Activated T-helper 2 cell treated with anti-CD3 and anti-CD28 coated beads, Interferon-gamma antibody, Interleukin-2, Interleukin-4, amounts not matched to agents 10 μg/mL and 5 μg/mL and 100 μg/mL, durations not matched to agents 14 hours and 24 hours and 36 hours (primary cell): ENCODE measurements around the gene VPS37C. TPM values are rescaled to one million over a fixed set of nuclear protein-coding genes. Genes with fewer than 3 reads are reported as not detected.

Source experiments
- DNase-seq: peaks from one replicate; pipeline ENCODE4 v3.0.0; 2021; ENCODE audit warnings: low spot score
- H3K27ac Mint-ChIP-seq: one replicate; pipeline ENCODE4 v1.8.0; 2021; ENCODE audit warnings: mixed read lengths
- H3K27me3 Mint-ChIP-seq: one replicate; pipeline ENCODE4 v1.8.0; 2021; ENCODE audit warnings: low read depth, mixed read lengths
- H3K36me3 Mint-ChIP-seq: one replicate; pipeline ENCODE4 v1.8.0; 2021; ENCODE audit warnings: low read depth, mixed read lengths
- H3K4me1 Mint-ChIP-seq: one replicate; pipeline ENCODE4 v1.8.0; 2021; ENCODE audit warnings: low read depth, mixed read lengths
- H3K4me3 Mint-ChIP-seq: one replicate; pipeline ENCODE4 v1.8.0; 2021; ENCODE audit warnings: low read depth, mild to moderate bottlenecking, moderate library complexity, mixed read lengths
- H3K9me3 Mint-ChIP-seq: one replicate; pipeline ENCODE4 v1.8.0; 2021; ENCODE audit warnings: mixed read lengths
- intact Hi-C: fragments of 100-400 bp; cut with micrococcal nuclease; formaldehyde crosslinking; loops from one replicate; pipeline ENCODE4 v1.15.1; 2023
- total RNA-seq: library from RNA; stranded (reverse); gene quantifications from 2 replicates; pipeline ENCODE4 v1.2.3, GENCODE V29; 2022

Gene VPS37C
- total RNA-seq, 1 donor from 2014 or later, result 12.5 TPM

GRCh38 chr11:61160487-61161189, 588 bp downstream of the VPS37C start:
- Mint-ChIP-seq H3K4me3 (peak overlapping the region; percentile 84), H3K27ac (peak overlapping the region; percentile 60), H3K9me3 (peaks cover 7% of the 10 kb centered on the region), H3K4me1 (peaks cover 52% of the 10 kb centered on the region), H3K36me3 (peaks cover 18% of the 10 kb centered on the region), H3K27me3 (no peaks in the 10 kb centered on the region)
- intact Hi-C loops, result loop anchor here (2.0 kb wide), 2 partner anchors 50 to 100 kb away; no protein-coding TSS in a partner anchor
- DNase-seq, result no peak

GRCh38 chr11:61158691-61159381, 2.4 kb downstream of the VPS37C start:
- H3K27me3 Mint-ChIP-seq, result no peaks in the 10 kb centered on the region
- H3K36me3 Mint-ChIP-seq, result peaks cover 36% of the 10 kb centered on the region
- no peak overlapping the region for H3K27ac Mint-ChIP-seq
- H3K4me3 Mint-ChIP-seq, result no peak overlapping the region
- H3K9me3 Mint-ChIP-seq, result peaks cover 25% of the 10 kb centered on the region
- H3K4me1 Mint-ChIP-seq, result peaks cover 39% of the 10 kb centered on the region
- intact Hi-C loops, result no loop called here
- no peak for DNase-seq

- Mint-ChIP-seq H3K27me3 (no peaks in the 10 kb centered on the region), H3K9me3 (peaks cover 25% of the 10 kb centered on the region), H3K27ac (no peak overlapping the region), H3K4me1 (peaks cover 34% of the 10 kb centered on the region), H3K4me3 (no peak overlapping the region), H3K36me3 (peaks cover 43% of the 10 kb centered on the region)
- intact Hi-C loops, result no loop called here
- DNase-seq, result no peak
Observed at GRCh38 chr11:61157743-61158142, 3.5 kb downstream of the VPS37C start.

- intact Hi-C loops, result no loop called here
- no peak overlapping the region for H3K4me3 Mint-ChIP-seq
- H3K27ac Mint-ChIP-seq, result no peak overlapping the region
- peaks cover 43% of the 10 kb centered on the region for H3K36me3 Mint-ChIP-seq
- H3K4me1 Mint-ChIP-seq, result peaks cover 23% of the 10 kb centered on the region
- H3K9me3 Mint-ChIP-seq, result peaks cover 25% of the 10 kb centered on the region
- H3K27me3 Mint-ChIP-seq, result no peaks in the 10 kb centered on the region
- no peak for DNase-seq
Observed at GRCh38 chr11:61155741-61156140, 5.5 kb downstream of the VPS37C start.

- Mint-ChIP-seq H3K4me1 (peaks cover 20% of the 10 kb centered on the region), H3K9me3 (peaks cover 25% of the 10 kb centered on the region), H3K27me3 (no peaks in the 10 kb centered on the region), H3K36me3 (peaks cover 43% of the 10 kb centered on the region), H3K4me3 (no peak overlapping the region), H3K27ac (no peak overlapping the region)
- no peak for DNase-seq
- intact Hi-C loops, result no loop called here
Observed at GRCh38 chr11:61155312-61155711, 5.9 kb downstream of the VPS37C start.

- Mint-ChIP-seq H3K4me3 (no peak overlapping the region), H3K4me1 (peaks cover 16% of the 10 kb centered on the region), H3K27me3 (no peaks in the 10 kb centered on the region), H3K9me3 (peaks cover 25% of the 10 kb centered on the region), H3K27ac (no peak overlapping the region), H3K36me3 (peaks cover 43% of the 10 kb centered on the region)
- intact Hi-C loops, result no loop called here
- no peak for DNase-seq
Observed at GRCh38 chr11:61154528-61154927, 6.7 kb downstream of the VPS37C start.

GRCh38 chr11:61153593-61154095, 7.6 kb downstream of the VPS37C start:
- intact Hi-C loops, result no loop called here
- Mint-ChIP-seq H3K4me1 (peaks cover 8% of the 10 kb centered on the region), H3K9me3 (peaks cover 25% of the 10 kb centered on the region), H3K4me3 (no peak overlapping the region), H3K36me3 (peaks cover 43% of the 10 kb centered on the region), H3K27me3 (no peaks in the 10 kb centered on the region), H3K27ac (no peak overlapping the region)
- no peak for DNase-seq

- Mint-ChIP-seq H3K4me1 (peaks cover 3% of the 10 kb centered on the region), H3K27ac (no peak overlapping the region)
- intact Hi-C loops, result no loop called here
Observed at GRCh38 chr11:61152816-61153592, 8.2 kb downstream of the VPS37C start.

GRCh38 chr11:61151545-61152252, 9.5 kb downstream of the VPS37C start:
- Mint-ChIP-seq H3K9me3 (peaks cover 23% of the 10 kb centered on the region), H3K36me3 (peaks cover 33% of the 10 kb centered on the region), H3K27ac (no peak overlapping the region), H3K27me3 (no peaks in the 10 kb centered on the region), H3K4me1 (no peaks in the 10 kb centered on the region), H3K4me3 (no peak overlapping the region)
- intact Hi-C loops, result no loop called here
- no peak for DNase-seq

More at GRCh38 chr11:61152816-61153592, 8.2 kb downstream of the VPS37C start:
- H3K9me3 Mint-ChIP-seq, result peaks cover 25% of the 10 kb centered on the region
- H3K36me3 Mint-ChIP-seq, result peaks cover 43% of the 10 kb centered on the region
- no peaks in the 10 kb centered on the region for H3K27me3 Mint-ChIP-seq
- no peak for DNase-seq
- H3K4me3 Mint-ChIP-seq, result no peak overlapping the region

- peaks cover 29% of the 10 kb centered on the region for H3K36me3 Mint-ChIP-seq
- intact Hi-C loops, result no loop called here
- no peaks in the 10 kb centered on the region for H3K27me3 Mint-ChIP-seq
- H3K27ac Mint-ChIP-seq, result no peak overlapping the region
- no peak for DNase-seq
- H3K4me1 Mint-ChIP-seq, result peaks cover 2% of the 10 kb centered on the region
- H3K4me3 Mint-ChIP-seq, result no peak overlapping the region
- peaks cover 21% of the 10 kb centered on the region for H3K9me3 Mint-ChIP-seq
Observed at GRCh38 chr11:61150706-61151544, 10.3 kb downstream of the VPS37C start.

- Mint-ChIP-seq H3K27me3 (no peaks in the 10 kb centered on the region), H3K4me1 (peaks cover 2% of the 10 kb centered on the region), H3K4me3 (no peak overlapping the region), H3K9me3 (peaks cover 11% of the 10 kb centered on the region), H3K36me3 (peaks cover 18% of the 10 kb centered on the region), H3K27ac (no peak overlapping the region)
- intact Hi-C loops, result no loop called here
- DNase-seq, result no peak
Observed at GRCh38 chr11:61149624-61150615, 11.3 kb downstream of the VPS37C start.
